ENCODE results near the gene PTTG1.
A peak's percentile ranks its signal among the peaks of the same experiment; 100 is the strongest.

Gene PTTG1

GRCh38 chr5:160421625-160422258, at the start of gene PTTG1:
Gene PTTG1, plus strand, starts transcription at chr5:160421855. Its CDS starts 458 bp downstream, at chr5:160422313.
- peak; percentile 86 for DNase-seq (ENCODE audit: low spot score)

- no peak for DNase-seq (ENCODE audit: low spot score)
Observed at GRCh38 chr5:160375166-160375565, 46.5 kb upstream of the PTTG1 start.

GRCh38 chr5:160375701-160376100, 46.0 kb upstream of the PTTG1 start:
- DNase-seq (ENCODE audit: low spot score), result no peak

DNA sequence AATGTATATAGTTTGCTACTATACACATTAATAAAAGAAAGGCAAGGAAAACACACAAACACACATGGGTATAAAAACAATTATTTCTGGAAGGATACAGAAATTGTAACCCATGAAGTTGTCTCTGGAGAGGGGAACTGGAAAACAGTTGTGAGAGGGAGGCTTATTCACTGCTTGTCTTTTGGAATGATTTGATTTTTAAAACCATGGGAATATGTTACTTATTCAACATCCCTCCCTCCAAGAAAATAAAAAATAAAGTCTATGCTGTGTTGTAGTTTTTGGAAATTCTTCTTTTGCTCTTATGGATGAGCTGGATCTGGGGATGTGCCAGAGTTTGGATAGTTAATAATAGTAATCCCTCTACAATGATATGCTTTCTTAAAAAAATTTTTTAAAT, 45.2 kb upstream of the PTTG1 start:
- no peak for DNase-seq (ENCODE audit: low spot score)

DNA sequence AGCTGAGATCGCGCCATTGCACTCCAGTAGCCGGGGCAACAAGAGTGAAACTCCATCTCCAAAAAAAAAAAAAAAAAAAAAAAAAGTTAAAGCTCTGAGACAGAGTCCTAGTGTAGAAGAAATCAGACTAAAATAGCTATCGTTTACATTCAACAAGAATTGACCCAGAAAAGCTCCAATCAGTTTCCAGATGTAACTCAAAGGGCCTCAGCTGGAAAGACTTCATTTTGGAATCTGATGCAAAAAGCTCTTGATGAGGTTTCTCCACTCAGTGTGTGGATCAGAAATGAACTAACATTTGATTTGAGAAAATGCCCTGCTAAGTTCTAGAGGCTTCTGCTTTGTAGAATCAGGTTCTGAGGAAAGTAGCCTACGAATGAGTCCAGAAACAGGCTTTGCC, 44.0 kb upstream of the PTTG1 start:
- no peak for DNase-seq (ENCODE audit: low spot score)

DNA sequence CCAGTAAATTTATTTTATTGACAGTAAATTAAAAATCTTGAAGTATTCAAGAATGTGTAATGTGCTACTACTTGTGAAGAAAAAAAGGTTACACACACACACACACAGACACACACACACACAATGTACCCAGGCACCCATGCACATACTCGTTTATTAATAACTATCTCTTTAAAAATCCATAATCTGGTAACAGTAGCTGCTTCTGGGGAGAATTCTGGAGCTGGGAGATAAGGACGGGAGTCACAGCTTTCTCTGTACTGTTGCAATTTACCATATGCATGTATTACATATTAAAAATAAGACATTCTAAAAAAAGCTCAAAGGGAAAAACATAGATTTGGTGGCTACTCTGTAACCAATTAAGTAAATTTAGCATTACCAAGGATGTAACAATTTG, 43.3 kb upstream of the PTTG1 start:
- no peak for DNase-seq (ENCODE audit: low spot score)

GRCh38 chr5:160379511-160379910, 42.1 kb upstream of the PTTG1 start:
- no peak for DNase-seq (ENCODE audit: low spot score)

- DNase-seq (ENCODE audit: low spot score), result no peak
Observed at GRCh38 chr5:160380041-160380440, 41.6 kb upstream of the PTTG1 start.

GRCh38 chr5:160382346-160382745, 39.3 kb upstream of the PTTG1 start:
- no peak for DNase-seq (ENCODE audit: low spot score)

GRCh38 chr5:160384681-160385080, 37.0 kb upstream of the PTTG1 start:
- DNase-seq (ENCODE audit: low spot score), result no peak

GRCh38 chr5:160385496-160385895, 36.2 kb upstream of the PTTG1 start:
- DNase-seq (ENCODE audit: low spot score), result no peak

GRCh38 chr5:160387445-160387844, 34.2 kb upstream of the PTTG1 start:
- no peak for DNase-seq (ENCODE audit: low spot score)

- DNase-seq (ENCODE audit: low spot score), result no peak
Observed at GRCh38 chr5:160390787-160391696, 30.6 kb upstream of the PTTG1 start.

- no peak for DNase-seq (ENCODE audit: low spot score)
Observed at GRCh38 chr5:160395111-160395510, 26.5 kb upstream of the PTTG1 start.

DNA sequence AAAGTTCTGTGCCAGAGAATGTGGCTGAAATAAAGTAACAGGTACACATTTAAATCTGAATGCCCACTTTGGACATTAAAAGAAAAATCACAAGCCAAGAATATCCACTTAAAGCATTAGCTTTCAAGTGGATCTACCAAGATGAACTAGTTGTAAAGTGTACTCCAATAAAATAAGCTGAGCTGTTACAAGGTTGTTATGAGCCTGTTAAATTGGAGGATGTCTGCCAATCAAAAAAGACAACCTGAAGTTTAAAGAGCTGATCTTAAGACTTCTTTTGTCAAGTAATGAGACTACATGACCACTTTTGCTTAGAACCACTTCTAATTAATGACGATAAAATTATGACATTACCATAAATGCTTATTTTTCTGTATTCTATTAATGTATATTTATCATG, 24.2 kb upstream of the PTTG1 start:
- DNase-seq (ENCODE audit: low spot score), result no peak

DNA sequence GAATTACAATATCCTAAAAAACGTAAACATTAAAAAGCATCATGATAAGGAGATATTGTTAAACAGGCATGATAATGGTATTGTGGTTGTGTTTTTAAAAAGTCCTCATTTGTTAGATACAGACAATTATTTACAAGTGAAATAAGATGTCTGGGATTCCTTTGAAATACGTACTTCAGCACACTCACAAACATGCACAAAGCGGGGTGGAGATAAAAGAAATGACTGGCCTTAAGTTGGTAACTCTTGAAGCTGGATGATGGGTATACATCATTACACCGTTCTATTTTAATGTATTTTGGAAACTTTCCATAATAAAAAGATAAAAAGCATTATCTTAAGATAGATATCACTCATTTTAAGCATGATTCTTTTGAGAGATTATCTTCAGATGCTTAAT, 22.8 kb upstream of the PTTG1 start:
- DNase-seq (ENCODE audit: low spot score), result no peak

- peak; percentile 97 for DNase-seq (ENCODE audit: low spot score)
Observed at GRCh38 chr5:160399402-160400353, 22.0 kb upstream of the PTTG1 start, which contains the start of gene FAM200C. Gene FAM200C, minus strand, starts transcription at chr5:160400054. Its CDS starts 4,564 bp downstream, at chr5:160395490.

DNA sequence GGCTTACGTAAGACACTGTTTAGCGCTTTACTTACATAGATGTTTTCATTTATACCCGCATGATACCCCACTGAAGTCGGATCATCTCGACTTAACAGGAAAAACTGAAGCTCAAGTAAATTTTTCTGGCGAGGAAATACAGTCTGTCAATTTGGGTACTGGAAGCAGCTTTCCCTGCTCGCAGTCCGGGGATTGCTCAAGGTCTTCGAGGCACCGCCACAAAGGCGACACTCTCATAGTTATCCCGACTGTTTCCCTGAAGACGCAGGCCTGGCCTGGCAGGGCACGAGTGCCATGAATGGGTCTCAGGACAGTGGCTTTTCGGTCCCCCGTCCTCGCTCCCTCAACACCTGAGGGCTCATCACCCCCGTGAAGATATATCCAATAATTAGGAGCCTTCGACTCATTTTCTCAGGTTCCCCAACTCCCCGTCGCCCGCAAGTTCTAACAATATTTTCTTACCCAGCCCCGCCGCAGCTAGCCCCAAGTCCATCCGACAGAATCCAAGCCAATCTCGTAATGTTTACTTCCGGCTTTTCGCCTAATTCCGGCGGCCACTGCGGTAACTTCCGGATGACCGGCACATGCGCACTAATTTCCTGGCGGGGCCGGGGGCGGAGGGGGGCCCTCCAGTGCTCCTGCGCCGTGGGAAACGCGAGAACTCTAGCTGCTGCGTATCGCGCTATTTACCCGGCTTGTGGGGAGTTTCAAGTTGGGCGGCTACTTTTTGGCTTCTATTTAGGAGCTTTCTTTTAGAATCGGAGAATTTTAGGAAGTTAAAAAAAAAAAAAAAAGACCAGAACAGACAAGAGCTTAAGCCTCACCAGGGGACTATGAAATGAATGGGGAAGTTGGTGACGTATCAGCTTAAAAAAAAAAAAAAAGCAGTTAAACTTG, 2.8 kb upstream of the PTTG1 start, which contains the start of gene SLU7:
Gene SLU7, minus strand, starts transcription at position 521 of the 897 bp plus-strand sequence. CDS start 3,787 bp downstream, outside the sequence.
- peak; percentile 89 for DNase-seq (ENCODE audit: low spot score)

DNA sequence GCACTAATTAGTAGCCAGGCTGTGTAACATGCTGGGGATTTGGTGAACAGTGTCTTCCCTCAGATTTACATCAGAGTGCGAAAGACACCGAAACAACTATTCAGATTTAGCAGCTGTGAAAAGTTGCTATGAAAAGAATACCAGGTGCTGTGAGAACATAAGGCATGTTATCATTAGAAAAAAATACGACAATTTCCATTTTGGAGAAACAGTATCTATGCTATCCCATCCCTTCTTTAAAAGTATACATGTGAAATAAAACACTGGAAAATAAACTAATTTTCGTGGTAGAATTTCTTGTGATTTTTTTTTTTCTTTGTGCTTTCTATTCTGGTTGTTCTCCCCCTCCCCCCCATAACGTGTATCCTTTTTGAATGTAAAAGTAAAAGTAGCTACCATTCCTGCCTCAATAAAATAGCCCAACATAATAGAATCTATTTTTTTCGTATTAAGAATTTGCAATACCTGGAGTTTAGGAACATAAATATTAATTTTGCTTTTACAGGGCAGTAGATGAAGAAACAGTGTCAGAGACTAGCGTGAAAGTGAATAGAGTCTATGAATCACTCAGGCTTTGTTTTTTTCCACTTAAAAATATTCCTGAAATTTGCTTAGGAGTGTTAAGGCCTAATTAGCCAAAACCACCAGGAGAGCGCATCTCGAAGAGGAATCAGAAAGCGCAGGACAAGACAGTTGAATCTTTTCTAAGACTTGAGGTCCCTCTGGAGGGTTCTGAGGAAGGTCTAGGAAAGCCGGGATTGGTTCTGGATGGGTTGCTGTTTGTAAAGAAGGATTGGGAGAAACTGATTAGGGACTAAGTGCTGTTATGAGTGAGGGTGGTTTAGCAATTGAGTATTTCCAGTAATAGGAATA, 2.0 kb upstream of the PTTG1 start:
- DNase-seq (ENCODE audit: low spot score), result no peak

GRCh38 chr5:160420331-160420610, 1.4 kb upstream of the PTTG1 start:
- no peak for DNase-seq (ENCODE audit: low spot score)
